ENCODE data around the gene GRIFIN. TPM values are rescaled to one million over a fixed set of nuclear protein-coding genes. Genes with fewer than 3 reads are reported as not detected.

The GRIFIN gene
- total RNA-seq, result not detected

GRCh38 chr7:2476298-2476697 is at the start of gene GRIFIN:
Gene GRIFIN, minus strand, starts transcription at chr7:2476398. Its CDS starts 15 bp downstream, at chr7:2476383.
- no peak for DNase-seq (ENCODE audit: low spot score)

- DNase-seq (ENCODE audit: low spot score), result no peak
These were observed 48.8 kb upstream of the GRIFIN start for GRCh38 chr7:2524808-2525657.

- DNase-seq (ENCODE audit: low spot score), result peak; percentile 90
These were observed 48.0 kb upstream of the GRIFIN start for GRCh38 chr7:2523941-2524807.

GRCh38 chr7:2523461-2523936 is 47.3 kb upstream of the GRIFIN start:
- no peak for DNase-seq (ENCODE audit: low spot score)

- no peak for DNase-seq (ENCODE audit: low spot score)
These were observed 46.7 kb upstream of the GRIFIN start for GRCh38 chr7:2522780-2523433.

- no peak for DNase-seq (ENCODE audit: low spot score)
These were observed 45.9 kb upstream of the GRIFIN start for GRCh38 chr7:2521952-2522591.

GRCh38 chr7:2521341-2521745 is 45.1 kb upstream of the GRIFIN start:
- no peak for DNase-seq (ENCODE audit: low spot score)

GRCh38 chr7:2520761-2521290 is 44.6 kb upstream of the GRIFIN start:
- DNase-seq (ENCODE audit: low spot score), result no peak

- no peak for DNase-seq (ENCODE audit: low spot score)
These were observed 44.0 kb upstream of the GRIFIN start for GRCh38 chr7:2520131-2520760.

- DNase-seq (ENCODE audit: low spot score), result peak; percentile 83
These were observed 43.1 kb upstream of the GRIFIN start, which contains the start of gene LFNG for GRCh38 chr7:2519119-2519930. Gene LFNG, plus strand, starts transcription at chr7:2519774. Its CDS starts 88 bp downstream, at chr7:2519862.

- no peak for DNase-seq (ENCODE audit: low spot score)
These were observed 42.5 kb upstream of the GRIFIN start for GRCh38 chr7:2518737-2519118.

- no peak for DNase-seq (ENCODE audit: low spot score)
These were observed 41.7 kb upstream of the GRIFIN start for GRCh38 chr7:2517678-2518507.

- no peak for DNase-seq (ENCODE audit: low spot score)
These were observed 40.8 kb upstream of the GRIFIN start for GRCh38 chr7:2517026-2517425.

GRCh38 chr7:2516194-2516555 is 40.0 kb upstream of the GRIFIN start:
- DNase-seq (ENCODE audit: low spot score), result no peak

GRCh38 chr7:2515424-2516193 is 39.4 kb upstream of the GRIFIN start:
- no peak for DNase-seq (ENCODE audit: low spot score)

- DNase-seq (ENCODE audit: low spot score), result no peak
These were observed 38.5 kb upstream of the GRIFIN start for GRCh38 chr7:2514473-2515423.

GRCh38 chr7:2513702-2514101 is 37.5 kb upstream of the GRIFIN start:
- DNase-seq (ENCODE audit: low spot score), result no peak

Measured in ureter (tissue), 1 donor.